Measurements from ENCODE around the gene HPSE2.

GRCh38 chr10:98450618-98451017 is 785.0 kb downstream of the HPSE2 start:
- TF ChIP-seq, protein P1, sequence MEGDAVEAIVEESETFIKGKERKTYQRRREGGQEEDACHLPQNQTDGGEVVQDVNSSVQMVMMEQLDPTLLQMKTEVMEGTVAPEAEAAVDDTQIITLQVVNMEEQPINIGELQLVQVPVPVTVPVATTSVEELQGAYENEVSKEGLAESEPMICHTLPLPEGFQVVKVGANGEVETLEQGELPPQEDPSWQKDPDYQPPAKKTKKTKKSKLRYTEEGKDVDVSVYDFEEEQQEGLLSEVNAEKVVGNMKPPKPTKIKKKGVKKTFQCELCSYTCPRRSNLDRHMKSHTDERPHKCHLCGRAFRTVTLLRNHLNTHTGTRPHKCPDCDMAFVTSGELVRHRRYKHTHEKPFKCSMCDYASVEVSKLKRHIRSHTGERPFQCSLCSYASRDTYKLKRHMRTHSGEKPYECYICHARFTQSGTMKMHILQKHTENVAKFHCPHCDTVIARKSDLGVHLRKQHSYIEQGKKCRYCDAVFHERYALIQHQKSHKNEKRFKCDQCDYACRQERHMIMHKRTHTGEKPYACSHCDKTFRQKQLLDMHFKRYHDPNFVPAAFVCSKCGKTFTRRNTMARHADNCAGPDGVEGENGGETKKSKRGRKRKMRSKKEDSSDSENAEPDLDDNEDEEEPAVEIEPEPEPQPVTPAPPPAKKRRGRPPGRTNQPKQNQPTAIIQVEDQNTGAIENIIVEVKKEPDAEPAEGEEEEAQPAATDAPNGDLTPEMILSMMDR (IDR thresholded peaks at IDR 0.05): no peak
- no peak for TF ChIP-seq POLR2A (IDR thresholded peaks at IDR 0.05)
